NCI-H526 treated with DMSO at 0.1 percent for 48 hours (cell line): ENCODE measurements around the gene TSPEAR.
A peak's percentile ranks its signal among the peaks of the same experiment; 100 is the strongest.

ENCODE experiments used
- DNase-seq: peaks from one replicate; lab custom pipeline; 2025; lab: John Stamatoyannopoulos, UW

The TSPEAR gene

DNA sequence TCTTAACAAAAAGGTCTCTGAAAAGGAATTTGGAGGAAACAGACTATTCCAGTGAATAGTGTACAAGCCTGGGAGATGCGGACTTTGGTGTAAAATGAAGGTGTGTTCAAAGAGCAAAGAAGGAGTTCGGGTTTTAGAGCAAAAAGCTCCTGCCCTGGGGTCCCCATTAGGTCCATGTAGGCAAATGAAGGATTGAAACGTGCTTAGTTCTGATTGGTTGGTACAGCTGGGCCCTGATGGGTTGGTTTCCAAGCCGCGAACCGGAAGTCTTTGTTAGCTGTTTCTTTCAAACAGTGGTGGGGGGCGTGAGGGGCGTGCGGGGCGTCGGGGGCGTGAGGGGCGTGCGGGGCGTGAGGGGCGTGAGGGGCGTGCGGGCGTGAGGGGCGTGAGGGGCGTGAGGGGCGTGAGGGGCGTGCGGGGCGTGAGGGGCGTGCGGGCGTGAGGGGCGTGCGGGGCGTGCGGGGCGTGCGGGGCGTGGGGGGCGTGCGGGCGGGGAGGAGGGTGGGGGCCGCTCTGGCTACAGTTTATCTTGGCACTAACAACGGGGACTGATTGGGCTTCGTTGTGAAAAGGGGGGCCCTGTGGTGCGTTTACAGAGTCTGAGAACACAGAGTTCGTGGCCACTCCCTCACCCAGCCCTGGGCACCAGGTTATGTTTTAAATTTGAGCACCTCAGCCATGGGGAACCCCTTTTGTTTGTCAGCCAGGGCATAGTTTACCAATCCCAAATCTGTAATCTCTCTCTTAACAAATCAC is 226.7 kb downstream of the TSPEAR start:
- no peak for DNase-seq

DNA sequence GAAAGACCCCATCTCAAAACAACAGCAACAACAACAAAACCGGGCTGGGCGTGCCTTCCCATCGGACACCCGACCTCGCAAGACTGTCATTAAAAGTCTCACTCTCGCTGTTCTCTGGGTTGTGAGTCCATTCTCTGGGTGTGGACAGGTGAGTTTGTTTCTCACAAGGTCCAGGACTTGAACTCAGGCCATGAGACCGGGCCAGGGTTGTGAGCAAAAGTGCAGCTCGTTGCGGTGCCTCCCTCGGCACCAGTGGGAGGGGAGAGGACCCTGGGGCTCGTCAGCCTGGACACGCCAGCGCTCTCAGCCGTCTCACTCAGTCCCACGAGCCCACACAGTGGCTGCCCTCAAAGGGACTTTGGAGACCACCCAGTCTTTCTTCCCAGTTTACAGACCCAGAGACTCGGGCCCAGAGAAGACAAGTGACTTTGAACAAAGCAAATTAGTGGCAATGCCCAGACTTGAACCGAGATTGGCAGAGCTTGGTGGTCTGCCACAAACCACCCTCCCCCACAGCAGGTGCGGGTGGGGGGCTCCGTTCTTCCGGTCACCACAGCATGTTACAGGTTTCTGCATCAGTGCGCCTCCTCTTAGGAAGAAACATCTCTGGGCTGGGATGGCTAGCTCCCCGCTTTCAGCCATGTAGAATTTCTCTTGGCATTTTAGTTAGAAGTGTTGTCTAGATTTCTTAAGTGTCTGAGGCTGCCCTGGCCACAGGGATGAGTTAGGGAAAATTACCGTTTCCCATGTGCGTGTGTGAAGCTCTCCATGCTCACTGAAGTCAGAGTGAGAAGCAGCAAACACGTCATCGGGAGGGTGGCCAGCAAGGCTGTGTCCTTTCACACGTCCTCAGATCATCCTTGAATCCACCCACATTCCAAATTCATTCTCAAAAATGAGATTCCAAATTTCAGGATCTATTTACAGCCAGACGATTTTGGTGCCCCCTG is 227.8 kb downstream of the TSPEAR start:
- DNase-seq: no peak

DNA sequence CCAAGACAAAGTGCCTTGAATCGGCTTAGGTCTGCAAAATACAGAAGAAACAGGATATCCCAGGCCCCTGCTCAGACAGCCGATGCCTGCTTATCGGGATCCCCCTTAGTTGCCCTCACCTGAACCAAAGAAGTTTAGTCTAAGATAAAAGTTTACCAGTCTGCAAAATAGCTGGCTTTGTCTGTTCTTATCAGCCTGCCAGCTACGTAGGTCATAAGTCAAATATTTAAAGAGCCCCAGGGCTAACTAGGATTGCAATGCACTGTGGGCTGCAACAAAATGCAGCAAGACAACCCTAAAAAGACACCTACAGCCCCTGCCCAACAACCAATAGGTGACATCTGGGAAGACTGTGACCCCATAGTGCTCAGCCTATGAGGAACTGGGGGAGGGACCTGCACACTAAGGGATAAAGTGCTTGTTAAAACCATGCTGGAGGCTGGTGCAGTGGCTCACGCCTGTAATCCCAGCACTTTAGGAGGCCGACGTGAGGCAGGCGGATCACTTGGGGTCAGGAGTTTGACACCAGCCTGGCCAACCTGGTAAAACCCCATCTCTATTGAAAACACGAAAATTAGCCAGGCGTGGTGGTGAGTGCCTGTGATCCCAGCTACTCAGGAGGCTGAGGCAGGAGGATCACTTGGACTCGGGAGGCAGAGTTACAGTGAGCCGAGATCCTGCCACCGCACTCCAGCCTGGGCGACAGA is 228.6 kb downstream of the TSPEAR start:
- no peak for DNase-seq

DNA sequence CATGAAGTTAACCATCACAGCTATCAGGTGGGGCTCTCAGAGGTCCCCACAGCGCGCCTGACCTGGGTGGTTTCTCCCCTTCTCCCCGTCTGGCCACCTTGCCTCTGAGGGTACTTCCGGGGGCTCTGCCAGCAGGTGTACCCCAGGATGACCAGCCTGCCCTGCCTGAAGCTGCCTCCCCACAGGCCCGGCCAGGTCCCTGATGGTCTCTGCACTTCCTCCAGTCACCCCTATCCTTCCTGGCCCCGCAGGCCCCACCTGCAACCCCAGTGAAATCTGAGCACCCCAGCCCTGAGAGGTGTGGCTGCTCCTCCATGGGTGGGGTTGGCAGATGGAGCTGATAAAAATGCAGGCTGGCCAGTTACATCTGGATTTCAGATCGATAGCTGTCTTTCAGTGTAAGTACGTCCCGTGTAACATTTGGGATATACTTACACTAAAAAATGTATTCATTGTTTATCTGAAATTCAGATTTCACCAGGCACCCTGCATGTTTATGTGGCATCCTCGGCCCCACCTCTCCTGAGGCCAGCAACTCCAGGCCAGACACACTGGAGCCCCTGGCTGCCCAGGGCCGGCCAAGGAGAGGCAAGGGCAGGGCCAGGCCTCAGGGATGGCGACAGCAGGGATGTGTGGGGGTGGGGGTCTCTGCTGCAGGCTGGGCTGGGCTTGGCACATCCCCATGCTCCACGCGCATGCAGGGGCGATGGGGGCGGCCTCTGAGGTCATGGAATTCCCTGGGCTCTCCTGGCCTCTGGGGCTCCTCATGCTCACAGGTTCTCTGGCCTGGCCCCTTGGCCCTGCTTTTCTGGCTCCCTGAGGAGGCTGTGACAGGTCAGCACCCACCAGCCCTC is 230.9 kb downstream of the TSPEAR start:
- DNase-seq: no peak

DNA sequence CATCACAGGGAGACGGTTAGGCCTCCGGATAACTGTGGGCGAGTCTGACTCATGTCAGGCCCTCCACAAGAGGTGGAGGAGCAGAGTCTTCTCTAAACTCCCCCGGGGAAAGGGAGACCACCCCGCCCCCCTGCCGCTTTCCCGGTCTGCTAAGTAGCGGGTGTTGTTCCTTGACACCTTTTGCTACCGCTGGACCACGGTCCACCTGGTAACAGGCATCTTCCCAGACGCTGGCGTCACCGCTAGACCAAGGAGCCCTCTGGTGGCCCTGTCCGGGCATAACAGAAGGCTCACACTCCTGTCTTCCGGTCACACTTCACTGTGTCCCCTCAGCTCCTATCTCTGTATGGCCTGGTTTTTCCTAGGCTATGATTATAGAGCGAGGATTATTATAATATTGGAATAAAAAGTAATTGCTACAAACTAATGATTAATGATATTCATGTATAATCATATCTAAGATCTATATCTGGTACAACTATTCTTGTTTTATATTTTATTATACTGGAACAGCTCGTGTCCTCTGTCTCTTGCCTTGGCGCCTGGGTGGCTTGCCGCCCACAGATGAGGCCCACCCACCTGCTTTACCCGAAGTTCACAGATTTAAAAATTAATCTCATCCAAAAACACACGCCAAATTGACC is 231.7 kb downstream of the TSPEAR start:
- DNase-seq: peak; percentile 6

DNA sequence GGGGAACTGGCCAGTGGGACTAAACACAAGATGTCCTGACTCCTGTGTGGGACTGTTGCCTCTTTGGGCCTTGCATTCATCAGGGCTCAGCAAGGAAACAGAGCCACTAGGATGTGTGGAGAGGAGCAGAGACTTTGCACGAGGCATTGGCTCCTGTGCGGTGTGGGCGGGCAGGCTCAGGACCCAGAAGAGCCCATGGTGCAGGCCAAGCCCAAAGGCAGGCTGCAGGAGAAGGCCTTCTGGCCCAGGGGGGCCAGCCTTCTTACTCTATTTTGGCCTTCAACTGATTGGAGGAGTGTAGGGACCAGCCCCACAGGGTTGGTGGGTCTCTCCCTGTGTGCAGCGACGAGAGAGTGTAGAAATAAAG is 232.6 kb downstream of the TSPEAR start:
- DNase-seq: no peak

DNA sequence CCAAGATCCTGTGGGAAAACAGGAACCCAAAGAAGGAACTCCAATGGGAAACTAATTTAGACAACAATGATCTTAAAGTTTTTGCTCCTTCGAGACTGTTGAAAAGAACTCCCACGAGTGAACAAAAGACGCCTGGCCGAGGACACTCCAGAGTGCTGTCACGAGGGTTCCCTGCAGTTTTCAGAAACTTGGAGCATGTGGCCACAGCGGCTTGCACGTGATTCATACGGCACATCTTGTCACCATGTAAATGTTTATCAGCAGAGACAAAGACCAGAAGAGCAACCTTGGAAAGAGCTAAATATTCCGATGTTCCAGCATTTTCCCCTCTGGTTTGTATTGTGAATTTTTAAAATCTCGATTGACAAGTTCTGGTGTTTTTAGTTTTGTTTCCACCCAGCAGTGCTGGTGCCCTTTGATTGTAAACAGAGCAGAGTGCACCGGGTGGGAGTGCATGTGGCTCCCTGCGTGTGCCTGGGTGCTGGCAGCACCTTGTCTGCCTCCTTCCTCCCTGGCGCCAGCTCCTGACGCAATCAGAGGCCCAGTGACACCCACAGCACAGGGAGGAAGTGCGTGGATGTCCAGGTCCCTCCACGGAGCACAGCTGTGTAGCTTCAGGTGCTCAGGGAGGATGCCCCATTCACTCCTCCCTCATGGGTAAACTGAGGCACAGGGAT is 233.1 kb downstream of the TSPEAR start:
- no peak for DNase-seq

DNA sequence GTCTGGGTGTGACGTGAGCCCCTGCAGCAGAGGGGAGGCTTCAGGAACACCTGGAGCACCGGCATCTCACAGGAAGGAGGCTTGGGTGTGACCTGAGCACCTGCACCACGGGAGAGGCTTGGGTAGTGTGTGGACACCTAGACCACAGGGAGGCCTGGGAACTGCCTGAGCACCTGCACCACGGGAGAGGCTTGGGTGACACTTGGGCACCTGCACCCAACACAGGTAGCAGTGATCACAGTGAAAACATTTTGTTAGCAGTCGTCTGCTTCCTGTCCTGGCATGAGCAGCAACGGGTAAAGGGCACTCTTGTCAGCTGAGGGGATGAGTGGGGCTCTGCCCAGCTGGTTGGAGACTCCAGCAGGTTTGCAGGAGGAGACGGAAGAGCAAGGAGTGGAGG is 233.7 kb downstream of the TSPEAR start:
- DNase-seq: no peak

DNA sequence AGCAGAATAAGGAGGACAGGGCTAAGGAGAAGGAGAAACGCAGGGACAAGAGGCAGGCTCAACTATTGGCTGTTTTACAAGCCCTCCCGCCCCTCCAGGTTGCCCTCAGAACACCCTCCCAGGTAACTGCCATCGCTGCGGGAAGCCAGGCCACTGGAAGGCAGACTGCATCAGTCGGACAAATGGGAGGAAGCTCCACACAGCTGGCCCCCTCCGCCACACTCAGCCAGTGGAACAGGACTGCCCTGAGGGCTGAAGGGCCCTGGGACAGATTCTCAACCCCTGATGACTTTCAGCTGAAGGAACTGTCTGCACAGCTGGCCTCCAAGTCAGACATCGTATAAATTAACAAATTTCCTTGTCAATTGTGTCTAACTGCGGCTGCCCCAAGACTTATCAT is 234.2 kb downstream of the TSPEAR start:
- no peak for DNase-seq

DNA sequence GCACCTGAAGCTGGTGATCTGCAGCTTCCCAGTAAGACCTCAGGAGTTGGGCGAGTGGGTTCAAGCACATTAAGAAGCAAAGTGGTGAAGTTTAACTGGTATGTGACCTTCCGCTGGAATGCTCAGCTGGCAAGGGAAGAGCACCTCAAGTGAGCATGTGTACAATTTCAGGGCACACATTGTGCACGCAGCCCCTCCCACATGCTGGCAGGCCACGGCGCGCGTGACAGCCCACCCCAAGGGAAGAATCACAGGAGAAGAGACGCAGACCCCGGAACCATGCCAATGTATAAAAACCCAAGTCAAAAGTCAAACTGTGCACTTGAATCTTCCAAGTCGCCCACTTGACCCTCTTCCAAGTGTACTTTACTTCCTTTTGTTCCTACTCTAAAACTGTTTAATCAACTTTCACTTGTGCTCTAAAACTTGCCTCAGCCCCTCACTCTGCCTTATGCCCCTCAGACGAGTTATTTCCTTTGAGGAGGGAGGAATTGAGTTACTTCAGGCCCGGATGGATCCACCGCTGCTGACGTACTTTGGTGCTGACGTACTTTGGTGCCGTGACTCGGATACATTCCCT is 236.0 kb downstream of the TSPEAR start:
- no peak for DNase-seq

DNA sequence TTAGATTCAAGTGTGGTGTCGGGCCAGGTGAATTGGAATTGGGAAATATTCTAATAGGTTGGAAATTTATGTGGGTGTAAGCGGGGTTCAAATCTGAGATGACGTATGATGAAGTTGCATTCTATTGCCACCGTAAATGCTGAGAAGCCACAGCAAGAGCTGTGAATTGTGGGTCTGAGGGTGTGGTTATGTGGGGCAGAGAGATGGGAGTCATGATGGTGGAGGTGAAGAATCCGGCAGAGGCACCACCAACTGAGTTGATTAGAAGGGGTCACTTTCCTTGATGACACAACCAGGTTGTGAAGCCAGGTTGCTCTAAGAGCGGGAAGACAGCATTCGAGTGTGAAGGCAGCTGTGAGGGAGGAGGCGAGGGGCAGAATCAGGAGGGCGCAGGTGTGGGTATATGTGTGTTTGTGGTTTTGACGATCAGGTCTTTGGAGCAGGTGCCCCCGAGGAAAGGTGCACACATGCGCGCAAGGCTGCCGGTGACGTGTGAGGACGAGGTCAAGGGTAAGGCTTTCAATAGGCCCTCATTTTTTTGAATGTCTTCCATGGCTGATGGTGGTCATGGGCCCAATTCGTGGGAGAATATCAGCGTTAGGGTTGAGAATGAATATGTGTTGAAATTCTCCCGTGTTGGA is 237.3 kb downstream of the TSPEAR start:
- DNase-seq: no peak

DNA sequence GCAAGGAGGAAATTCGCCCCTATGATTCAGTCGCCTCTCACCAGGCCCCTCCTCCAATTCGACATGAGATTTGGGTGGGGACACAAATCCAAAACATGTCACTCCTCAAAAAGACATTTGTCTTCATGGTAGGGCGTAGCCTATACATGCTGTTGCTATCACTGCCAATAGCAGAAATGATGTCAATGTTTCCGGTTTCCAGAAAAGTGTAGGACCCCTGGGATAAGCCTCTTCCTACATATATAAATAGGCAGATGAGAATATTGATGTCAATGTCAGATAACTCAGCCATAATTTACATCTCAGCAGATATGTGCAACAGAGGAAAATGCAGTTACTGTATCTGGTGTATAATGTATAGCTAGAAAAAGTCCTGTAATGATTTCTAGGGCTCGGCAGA is 239.4 kb downstream of the TSPEAR start:
- no peak for DNase-seq

DNA sequence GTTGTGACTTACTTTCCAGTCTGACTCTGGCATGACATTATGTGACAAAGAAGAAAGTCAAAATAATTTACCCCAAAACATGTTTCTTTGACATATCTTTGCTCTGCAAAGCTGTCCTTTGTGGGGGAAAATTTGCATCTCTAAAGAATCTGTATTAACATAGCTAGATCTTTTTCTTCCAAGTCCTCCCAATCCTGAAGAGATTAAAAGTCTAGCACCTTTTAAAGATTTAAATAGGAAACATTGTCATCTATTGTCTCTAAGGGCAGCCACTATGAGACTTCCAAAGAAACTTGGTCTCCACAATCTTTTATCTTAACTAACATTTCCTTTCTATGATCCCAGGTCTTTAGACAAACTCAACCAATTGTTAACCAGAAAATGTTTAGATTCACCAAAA is 240.0 kb downstream of the TSPEAR start:
- no peak for DNase-seq

DNA sequence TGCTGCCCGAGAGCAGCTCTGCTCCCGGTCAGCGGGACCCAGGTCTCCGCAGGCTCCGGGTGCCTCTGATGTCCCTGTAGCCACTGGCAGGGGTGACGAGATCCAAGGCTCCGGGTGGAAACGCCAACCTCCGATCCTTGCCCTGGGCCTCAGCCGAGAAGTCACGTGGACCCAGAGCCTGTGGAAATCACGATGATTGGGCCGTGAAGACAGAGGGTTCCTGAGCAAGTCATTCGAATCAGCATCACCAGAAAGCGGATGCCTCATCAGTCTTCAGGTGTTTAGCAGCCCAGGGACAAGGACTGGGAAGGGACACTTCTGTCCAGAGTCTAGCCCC is 243.5 kb downstream of the TSPEAR start:
- no peak for DNase-seq

DNA sequence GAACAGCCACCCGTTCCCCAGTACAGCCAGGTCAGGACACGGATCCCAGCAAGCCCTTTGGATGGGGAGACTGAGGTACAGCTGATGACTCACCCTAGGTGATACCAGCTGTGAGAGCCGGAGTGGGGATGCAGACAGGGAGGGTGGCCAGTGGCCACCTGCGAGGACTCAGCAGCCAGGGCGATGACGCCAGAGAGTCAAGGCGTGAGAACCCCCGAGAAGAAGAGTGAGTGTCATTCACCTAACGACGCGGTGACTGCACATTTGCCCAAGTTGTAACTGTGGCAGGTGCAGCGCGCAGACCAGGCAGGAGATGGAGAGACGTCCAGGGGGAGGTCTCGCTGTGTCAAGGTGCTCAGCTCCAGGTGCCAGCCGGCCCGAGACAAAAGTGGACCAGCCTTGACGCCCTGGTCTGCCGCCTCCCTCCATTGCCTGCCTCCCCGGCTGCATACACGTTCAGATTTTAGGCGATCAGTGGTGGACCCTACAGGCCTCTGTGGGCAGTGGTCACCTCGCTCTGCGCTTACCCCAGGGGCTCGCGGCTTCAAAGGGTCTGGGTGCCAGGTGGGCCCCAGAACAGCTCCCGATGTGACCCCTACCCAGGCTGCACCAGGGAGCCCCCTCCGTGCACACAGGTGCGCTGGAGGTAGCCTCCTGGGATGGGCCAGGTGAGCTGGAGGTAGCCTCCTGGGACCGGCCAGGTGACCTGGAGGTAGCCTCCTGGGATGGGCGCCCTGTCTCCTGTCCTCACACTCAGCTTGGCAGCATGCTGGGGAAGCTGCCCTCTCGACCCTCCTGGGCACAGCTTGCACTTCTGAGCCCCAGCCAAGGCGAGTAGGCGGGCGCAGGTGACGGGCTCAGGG is 244.1 kb downstream of the TSPEAR start:
- DNase-seq: no peak

DNA sequence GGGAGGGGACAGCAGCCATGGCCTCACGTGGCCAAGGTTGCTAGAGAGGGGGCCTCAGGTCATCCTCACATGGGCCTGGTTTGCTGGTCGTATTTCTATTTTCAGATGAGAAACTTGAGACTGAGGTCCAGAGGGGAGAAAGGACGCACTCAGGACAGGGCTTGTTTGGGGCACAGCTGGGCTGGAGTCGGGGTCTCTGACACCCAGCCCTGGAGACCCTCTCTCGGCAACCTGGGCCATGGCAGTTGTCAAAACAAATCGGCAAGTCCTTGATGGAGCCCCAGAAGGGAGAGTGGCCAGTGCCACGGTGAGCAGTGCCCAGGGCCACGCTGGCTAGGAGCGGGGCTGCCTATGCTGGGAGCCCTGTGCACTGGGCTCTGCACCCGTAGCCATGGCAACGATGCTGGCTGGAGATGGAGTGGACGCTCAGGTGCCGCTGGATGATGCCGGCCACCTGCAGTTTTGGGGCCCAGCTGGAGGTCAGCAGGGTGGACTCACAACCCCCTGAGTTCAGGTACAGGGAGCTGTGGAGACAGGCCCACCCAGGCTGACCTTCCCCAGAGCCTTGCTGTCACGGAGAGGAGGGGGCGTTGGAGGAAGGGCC is 244.9 kb downstream of the TSPEAR start:
- DNase-seq: no peak

DNA sequence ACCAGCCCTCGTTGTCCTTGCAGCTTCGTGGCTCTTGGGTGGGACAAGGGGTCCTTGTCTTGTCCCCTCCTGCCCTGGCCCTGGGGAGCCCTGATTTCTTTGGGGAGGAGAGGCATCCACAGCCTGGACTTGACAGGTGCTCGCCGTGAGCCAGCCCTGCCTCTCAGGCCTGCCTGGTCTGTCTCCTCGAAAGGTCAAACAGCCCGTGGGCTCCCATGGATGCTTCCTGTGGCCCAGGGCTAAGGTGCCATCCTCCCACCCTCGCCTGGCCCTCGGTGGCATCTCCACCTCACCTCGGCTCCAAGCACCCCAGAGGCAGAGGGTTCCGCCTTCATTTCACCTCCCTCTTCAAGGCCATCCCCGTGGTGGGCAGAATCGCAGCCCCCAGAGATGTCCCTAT is 247.0 kb downstream of the TSPEAR start:
- no peak for DNase-seq

DNA sequence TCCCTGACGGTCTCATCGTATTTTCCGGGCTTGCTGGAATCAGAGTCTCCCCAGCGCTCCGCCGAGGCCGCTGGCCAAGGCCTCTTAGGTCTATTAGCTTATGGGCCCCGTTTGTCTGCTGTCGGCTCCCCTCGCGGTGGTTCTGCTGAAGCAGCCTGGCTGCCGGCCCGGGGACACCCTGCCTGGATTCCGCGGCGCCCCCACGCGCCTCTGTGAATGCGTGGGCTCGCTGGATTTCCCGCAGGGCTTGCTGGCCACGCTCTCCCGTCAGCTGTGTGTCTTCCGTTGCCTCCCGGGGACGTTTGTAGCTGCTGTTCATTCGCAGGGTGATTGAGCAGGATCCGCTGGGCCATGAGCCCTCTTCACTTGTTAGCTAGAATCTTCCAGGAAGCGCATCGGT is 247.6 kb downstream of the TSPEAR start:
- DNase-seq: no peak

DNA sequence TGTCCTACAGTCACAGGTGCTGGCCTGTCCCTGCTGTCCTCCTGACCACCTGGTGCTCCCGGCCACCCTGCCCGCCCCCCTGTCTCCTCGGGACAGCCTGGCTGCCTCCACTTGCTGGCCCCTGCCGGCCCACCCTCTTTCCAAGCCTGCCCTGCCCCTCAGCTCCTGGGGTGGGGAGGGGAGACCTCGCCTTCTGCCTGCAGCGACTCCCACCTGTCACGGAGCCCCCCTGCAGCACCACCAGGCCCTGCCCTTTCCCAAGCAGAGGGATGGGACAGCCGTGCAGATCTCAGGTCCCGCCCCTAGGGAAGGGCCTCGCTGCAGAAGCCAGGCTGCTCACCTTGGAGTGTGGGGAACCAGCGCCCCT is 248.6 kb downstream of the TSPEAR start:
- DNase-seq: no peak
